Thyroid gland (tissue), 4 donors: ENCODE results near the gene ASH1L.
"Not testable (repeated sequence)": the region's sequence is repeated elsewhere in the genome, so short reads cannot be mapped to it uniquely, and the experiment has no call there.

Experiments
- POLR2A ChIP-seq, 2 donors: fragments of 450-650 bp; IDR thresholded peaks; one replicate each; pipeline ENCODE4 v1.6.1; 2017; ENCODE audit warnings: antibody characterized with exemption in 2 of 2, mild to moderate bottlenecking in 2 of 2, moderate library complexity in 1 of 2
- TF ChIP-seq, protein P1 (sequence below), 6 experiments: fragments of 200-600 bp in 3 of 6; fragments of 450-650 bp in 3 of 6; sonication (generic) in 3 of 6; IDR thresholded peaks; one replicate each; pipeline ENCODE4 v1.5.1; 2016 to 2019; ENCODE audit warnings: antibody characterized with exemption in 6 of 6, mild to moderate bottlenecking in 2 of 6, inconsistent platforms in 1 of 6, moderate library complexity in 1 of 6

GRCh38 chr1:155411840-155412239 lies 150.8 kb downstream of the ASH1L start:
- not testable (repeated sequence) for TF ChIP-seq POLR2A (IDR thresholded peaks at IDR 0.05)
- TF ChIP-seq, protein P1, sequence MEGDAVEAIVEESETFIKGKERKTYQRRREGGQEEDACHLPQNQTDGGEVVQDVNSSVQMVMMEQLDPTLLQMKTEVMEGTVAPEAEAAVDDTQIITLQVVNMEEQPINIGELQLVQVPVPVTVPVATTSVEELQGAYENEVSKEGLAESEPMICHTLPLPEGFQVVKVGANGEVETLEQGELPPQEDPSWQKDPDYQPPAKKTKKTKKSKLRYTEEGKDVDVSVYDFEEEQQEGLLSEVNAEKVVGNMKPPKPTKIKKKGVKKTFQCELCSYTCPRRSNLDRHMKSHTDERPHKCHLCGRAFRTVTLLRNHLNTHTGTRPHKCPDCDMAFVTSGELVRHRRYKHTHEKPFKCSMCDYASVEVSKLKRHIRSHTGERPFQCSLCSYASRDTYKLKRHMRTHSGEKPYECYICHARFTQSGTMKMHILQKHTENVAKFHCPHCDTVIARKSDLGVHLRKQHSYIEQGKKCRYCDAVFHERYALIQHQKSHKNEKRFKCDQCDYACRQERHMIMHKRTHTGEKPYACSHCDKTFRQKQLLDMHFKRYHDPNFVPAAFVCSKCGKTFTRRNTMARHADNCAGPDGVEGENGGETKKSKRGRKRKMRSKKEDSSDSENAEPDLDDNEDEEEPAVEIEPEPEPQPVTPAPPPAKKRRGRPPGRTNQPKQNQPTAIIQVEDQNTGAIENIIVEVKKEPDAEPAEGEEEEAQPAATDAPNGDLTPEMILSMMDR (IDR thresholded peaks at IDR 0.05): not testable (repeated sequence)
